Measurements from ENCODE around the gene TRIM54.

GRCh38 chr2:27275211-27276150 lies 6.7 kb upstream of the TRIM54 start, which contains the start of gene DNAJC5G:
- TF ChIP-seq CTCF (conservative IDR thresholded peaks at IDR 0.05; ENCODE audit: low read length) (no peak), EZH2phosphoT487 (IDR thresholded peaks at IDR 0.05; ENCODE audit: borderline replicate concordance) (no peak)
